PC-3 (cell line): Measurements from ENCODE around the gene FGFR2. TPM values are rescaled to one million over a fixed set of nuclear protein-coding genes. Genes with fewer than 3 reads are reported as not detected.

Experiments
- ATAC-seq: fragments of 200-7000 bp; cut with Tn5 transposase; 2 replicates; pipeline ENCODE4 v1.9.1; 2020; ENCODE audit warnings: mild to moderate bottlenecking, moderate library complexity
- BruUV-seq: library from RNA; stranded (reverse); fragments of 400-500 nt; replicated peaks from 2 replicates; lab custom pipeline; 2021; lab: Mats Ljungman, UMichigan
- CTCF ChIA-PET: fragments of 300-600 bp; sonication (Branson Sonifier 250); formaldehyde crosslinking; loops from one replicate; lab custom pipeline; 2022; ENCODE audit warnings: antibody characterized with exemption; lab: Charles Lee
- POLR2A ChIA-PET: fragments of 300-600 bp; sonication (Branson Sonifier 250); formaldehyde crosslinking; loops from one replicate; lab custom pipeline; 2022; ENCODE audit warnings: antibody characterized with exemption; ENCODE audit not compliant: unreplicated experiment; lab: Charles Lee
- DNase-seq: peaks from one replicate; pipeline ENCODE4 v3.0.0-alpha.2; 2015
- H2AFZ ChIP-seq: fragments of 300-600 bp; sonication (generic); 2 replicates; pipeline ENCODE4 v1.6.0; 2016; ENCODE audit warnings: antibody characterized with exemption, low read length
- H3F3A ChIP-seq: fragments of 300-600 bp; sonication (generic); one replicate; pipeline ENCODE4 v1.6.0; 2017; ENCODE audit warnings: antibody characterized with exemption, low read length, control low read depth, mild to moderate bottlenecking; ENCODE audit not compliant: unreplicated experiment
- H3K27ac ChIP-seq: fragments of 300-600 bp; sonication (generic); 2 replicates; pipeline ENCODE4 v1.5.1; 2016; ENCODE audit warnings: mild to moderate bottlenecking, low read length
- H3K27me3 ChIP-seq: fragments of 300-600 bp; sonication (generic); 2 replicates; pipeline ENCODE4 v1.6.1; 2016; ENCODE audit warnings: low read length, mixed read lengths
- H3K36me3 ChIP-seq: fragments of 300-600 bp; sonication (generic); 2 replicates; pipeline ENCODE4 v1.6.1; 2016; ENCODE audit warnings: low read depth, mixed run types, low read length, mixed read lengths
- H3K4me1 ChIP-seq: fragments of 300-600 bp; sonication (generic); 2 replicates; pipeline ENCODE4 v1.5.1; 2016; ENCODE audit warnings: low read length; ENCODE audit not compliant: insufficient read depth
- H3K4me2 ChIP-seq: fragments of 300-600 bp; sonication (generic); 2 replicates; pipeline ENCODE4 v1.6.0; 2016; ENCODE audit warnings: low read length
- H3K4me3 ChIP-seq: fragments of 300-600 bp; sonication (generic); 2 replicates; pipeline ENCODE4 v1.5.1; 2016; ENCODE audit warnings: mild to moderate bottlenecking, low read length, mixed read lengths
- H3K79me2 ChIP-seq: fragments of 300-600 bp; sonication (generic); 2 replicates; pipeline ENCODE4 v1.6.1; 2017; ENCODE audit warnings: low read length, mixed read lengths
- H3K9ac ChIP-seq: fragments of 300-600 bp; sonication (generic); 2 replicates; pipeline ENCODE4 v1.6.0; 2016; ENCODE audit warnings: mild to moderate bottlenecking, low read length
- H3K9me2 ChIP-seq: fragments of 300-600 bp; sonication (generic); replicated peaks from 2 replicates; pipeline ENCODE4 v1.6.1; 2016; ENCODE audit warnings: mixed run types, low read length, mixed read lengths
- H3K9me3 ChIP-seq: fragments of 300-600 bp; sonication (generic); 2 replicates; pipeline ENCODE4 v1.6.1; 2016; ENCODE audit warnings: low read length, mixed read lengths
- H4K20me1 ChIP-seq: fragments of 300-600 bp; sonication (generic); 2 replicates; pipeline ENCODE4 v1.6.1; 2016; ENCODE audit warnings: low read length, mixed read lengths
- CTCF ChIP-seq: fragments of 300-600 bp; sonication (generic); conservative IDR thresholded peaks from 2 replicates; pipeline ENCODE4 v1.5.1; 2017; ENCODE audit warnings: antibody characterized with exemption, low read depth, mild to moderate bottlenecking, low read length
- EZH2 ChIP-seq: fragments of 300-600 bp; sonication (generic); IDR thresholded peaks from one replicate; pipeline ENCODE4 v1.6.1; 2017; ENCODE audit warnings: antibody characterized with exemption, mild to moderate bottlenecking, low read length; ENCODE audit not compliant: unreplicated experiment
- EZH2phosphoT487 ChIP-seq: fragments of 300-600 bp; sonication (generic); IDR thresholded peaks from 2 replicates; pipeline ENCODE4 v1.6.1; 2018; ENCODE audit warnings: mild to moderate bottlenecking, antibody characterized with exemption, low read length, borderline replicate concordance
- intact Hi-C: fragments of 100-400 bp; cut with micrococcal nuclease; formaldehyde crosslinking; loops from 2 replicates; pipeline ENCODE4 v1.9.0; 2023
- total RNA-seq: library from RNA; depleted of rRNA; stranded (reverse); fragments of >200 nt; gene quantifications from 2 replicates; pipeline ENCODE4 v1.2.3, GENCODE V29; 2014

The FGFR2 gene
- total RNA-seq, 1 experiment from 2014 or later = 0.36 TPM

GRCh38 chr10:121453160-121453559 is 145.1 kb downstream of the FGFR2 start:
- no peaks in the 10 kb centered on the region for H3K4me1 ChIP-seq
- H3K4me3 ChIP-seq = no peak overlapping the region
- intact Hi-C loops = no loop called here
- H2AFZ ChIP-seq = no peak overlapping the region
- H3F3A ChIP-seq = no peaks in the 10 kb centered on the region
- ChIA-PET CTCF (no interaction called here), POLR2A (no interaction called here)
- peaks cover 12% of the 10 kb centered on the region; the same call in 1 of the 2 replicates for H3K27me3 ChIP-seq
- DNase-seq (no peak), ATAC-seq (no peak)
- BruUV-seq = no TSS peak
- no peak overlapping the region for H3K9ac ChIP-seq
- H4K20me1 ChIP-seq = no peaks in the 10 kb centered on the region
- H3K9me3 ChIP-seq = no peaks in the 10 kb centered on the region
- no peaks in the 10 kb centered on the region for H3K36me3 ChIP-seq
- no peaks in the 10 kb centered on the region for H3K9me2 ChIP-seq
- H3K27ac ChIP-seq = no peak overlapping the region
- no peak overlapping the region for H3K4me2 ChIP-seq
- no peaks in the 10 kb centered on the region for H3K79me2 ChIP-seq
- no peak for TF ChIP-seq CTCF
- TF ChIP-seq EZH2phosphoT487 = no peak
- TF ChIP-seq EZH2 = no peak

- Histone ChIP-seq H3K27me3 (peaks cover 12% of the 10 kb centered on the region; the same call in 1 of the 2 replicates), H3K9ac (no peak overlapping the region), H3K4me3 (no peak overlapping the region), H3K79me2 (no peaks in the 10 kb centered on the region), H3K9me2 (no peaks in the 10 kb centered on the region), H3K4me1 (no peaks in the 10 kb centered on the region), H3K4me2 (no peak overlapping the region), H3K27ac (no peak overlapping the region), H3F3A (no peaks in the 10 kb centered on the region), H3K9me3 (no peaks in the 10 kb centered on the region), H2AFZ (no peak overlapping the region), H4K20me1 (no peaks in the 10 kb centered on the region), H3K36me3 (no peaks in the 10 kb centered on the region)
- BruUV-seq = no TSS peak
- intact Hi-C loops = no loop called here
- DNase-seq = no peak
- ChIA-PET CTCF (no interaction called here), POLR2A (no interaction called here)
- TF ChIP-seq CTCF (no peak), EZH2 (no peak), EZH2phosphoT487 (no peak)
- ATAC-seq = no peak
Measured at GRCh38 chr10:121452581-121452980, 145.7 kb downstream of the FGFR2 start.

DNA sequence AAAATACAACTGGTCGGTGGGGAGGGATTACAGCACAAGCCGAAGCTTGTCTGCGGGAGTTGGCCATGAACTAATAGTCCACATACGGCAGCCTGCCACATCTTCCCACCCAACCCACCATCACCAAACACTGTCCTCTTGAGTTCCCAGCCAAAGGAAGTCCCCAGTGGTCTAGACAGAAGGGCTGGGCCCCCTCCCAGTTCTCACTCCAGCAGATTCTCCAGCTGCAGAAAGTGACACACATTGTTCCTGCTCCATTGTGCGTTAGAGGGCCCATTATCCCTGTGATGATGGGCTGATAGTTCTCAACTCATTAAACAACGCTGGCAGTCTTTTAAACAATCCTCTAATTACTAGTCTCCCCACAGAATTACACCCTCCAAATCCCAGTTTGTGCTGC is 148.0 kb downstream of the FGFR2 start:
- intact Hi-C loops = no loop called here
- DNase-seq (no peak), ATAC-seq (no peak)
- H3K9ac ChIP-seq = no peak overlapping the region
- no TSS peak for BruUV-seq
- H3K27ac ChIP-seq = no peak overlapping the region
- no peaks in the 10 kb centered on the region for H3K9me3 ChIP-seq
- no peaks in the 10 kb centered on the region for H3K4me1 ChIP-seq
- H4K20me1 ChIP-seq = no peaks in the 10 kb centered on the region
- H3K27me3 ChIP-seq = 0 out of 2 replicates have a peak, but pooled peaks cover 18% of the 10 kb centered on the region
- TF ChIP-seq EZH2 = no peak
- no peak for TF ChIP-seq EZH2phosphoT487
- TF ChIP-seq CTCF = no peak
- no peak overlapping the region for H3K4me2 ChIP-seq
- ChIA-PET POLR2A (interaction anchor here (0.5 kb wide), 1 partner anchor 398 kb away, joined by 4 read pairs; no protein-coding TSS in a partner anchor), CTCF (no interaction called here)
- H3F3A ChIP-seq = no peaks in the 10 kb centered on the region
- H3K9me2 ChIP-seq = no peaks in the 10 kb centered on the region
- no peaks in the 10 kb centered on the region for H3K79me2 ChIP-seq
- H3K4me3 ChIP-seq = no peak overlapping the region
- H2AFZ ChIP-seq = no peak overlapping the region
- no peaks in the 10 kb centered on the region for H3K36me3 ChIP-seq
